HFFc6 (cell line): Measurements from ENCODE around the gene TAF10. TPM values are rescaled to one million over a fixed set of nuclear protein-coding genes. Genes with fewer than 3 reads are reported as not detected.

Experiments
- DNase-seq: peaks from one replicate; pipeline ENCODE4 v3.0.0-alpha.2; 2018
- H3K27ac Mint-ChIP-seq: 2 replicates; pipeline ENCODE4 v1.8.0; 2020; ENCODE audit warnings: mild to moderate bottlenecking, mixed read lengths
- H3K27me3 Mint-ChIP-seq: 2 replicates; pipeline ENCODE4 v1.8.0; 2021; ENCODE audit warnings: mild to moderate bottlenecking, moderate library complexity, mixed read lengths; ENCODE audit not compliant: insufficient read depth
- H3K36me3 Mint-ChIP-seq: 2 replicates; pipeline ENCODE4 v1.8.0; 2021; ENCODE audit warnings: low read depth, mixed read lengths
- H3K4me1 Mint-ChIP-seq: 2 replicates; pipeline ENCODE4 v1.8.0; 2020; ENCODE audit warnings: low read depth, mixed read lengths
- H3K4me3 Mint-ChIP-seq: 2 replicates; pipeline ENCODE4 v1.8.0; 2020; ENCODE audit warnings: mild to moderate bottlenecking, moderate library complexity, mixed read lengths
- H3K9me3 Mint-ChIP-seq: 2 replicates; pipeline ENCODE4 v1.8.0; 2020; ENCODE audit warnings: mild to moderate bottlenecking, mixed read lengths
- total RNA-seq, 6 experiments: library from RNA; stranded (reverse); fragmentation: NEBNext Ultra II Directional; extraction: Animal tissue kit (Norgen Biotek cat#: 25700); gene quantifications; 2 replicates in 1 of 6; 3 replicates in 5 of 6; pipeline ENCODE4 v1.2.3, GENCODE V29; 2021
- TF ChIP-seq, protein P1 (sequence below): fragments of 200-600 bp; sonication (generic); IDR thresholded peaks from 2 replicates; pipeline ENCODE4 v1.5.0; 2021; ENCODE audit warnings: antibody characterized with exemption, mild to moderate bottlenecking

TAF10 gene
- total RNA-seq, 6 experiments from 2014 or later = 148 to 205 (median 192) TPM

DNA sequence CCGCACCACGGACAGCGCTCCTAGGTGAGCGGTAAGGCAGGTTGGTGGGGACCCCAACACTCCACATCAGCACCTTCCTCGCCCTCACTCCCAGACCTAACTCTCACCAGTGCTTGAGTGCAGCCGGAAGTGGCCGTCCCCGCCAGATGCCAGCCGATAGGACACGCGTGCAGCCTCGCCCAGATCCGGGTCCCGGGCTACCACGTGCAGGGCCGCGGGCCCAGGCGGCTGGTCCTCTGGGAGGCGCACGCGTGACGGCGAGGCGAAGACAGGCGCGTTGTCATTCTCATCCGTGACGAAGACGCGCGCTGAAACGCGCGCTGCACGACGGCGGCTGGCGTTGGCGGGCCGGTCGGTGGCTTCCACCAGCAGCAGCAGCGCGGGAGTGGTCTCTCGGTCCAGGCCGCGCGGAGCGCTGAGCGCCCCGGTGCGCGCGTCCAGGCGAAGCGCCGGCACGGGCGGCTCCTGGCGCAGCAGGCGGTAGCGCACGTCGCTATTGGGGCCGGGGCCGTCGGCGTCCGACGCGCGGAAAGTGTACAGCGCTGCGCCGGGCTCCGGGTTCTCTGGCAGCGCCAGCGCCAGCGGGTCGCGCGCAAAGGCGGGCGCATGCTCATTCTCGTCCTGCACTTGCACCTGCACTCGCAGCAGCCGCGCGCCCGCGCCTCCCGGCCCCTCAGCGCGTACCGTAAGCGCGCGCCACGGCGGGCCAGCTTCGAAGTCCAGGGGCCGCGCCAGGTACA lies 18.0 kb upstream of the TAF10 start:
- H3K4me3 Mint-ChIP-seq = no peak overlapping the region

DNA sequence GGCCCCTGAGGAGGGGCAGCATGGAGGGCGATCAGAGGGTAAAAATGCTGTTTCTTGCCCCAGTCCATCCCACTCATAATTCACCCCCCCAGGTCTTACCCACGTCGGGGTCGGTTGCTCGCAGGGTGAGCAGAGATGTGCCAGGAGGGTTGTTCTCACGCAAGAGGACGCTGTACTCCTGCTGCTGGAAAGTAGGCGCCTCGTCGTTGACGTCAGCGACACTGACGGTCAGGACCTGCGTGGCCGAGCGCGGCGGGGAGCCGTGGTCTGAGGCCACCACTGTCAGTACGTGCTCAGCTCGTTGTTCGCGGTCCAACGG lies 17.5 kb upstream of the TAF10 start:
- no peak for DNase-seq
- TF ChIP-seq, protein P1, sequence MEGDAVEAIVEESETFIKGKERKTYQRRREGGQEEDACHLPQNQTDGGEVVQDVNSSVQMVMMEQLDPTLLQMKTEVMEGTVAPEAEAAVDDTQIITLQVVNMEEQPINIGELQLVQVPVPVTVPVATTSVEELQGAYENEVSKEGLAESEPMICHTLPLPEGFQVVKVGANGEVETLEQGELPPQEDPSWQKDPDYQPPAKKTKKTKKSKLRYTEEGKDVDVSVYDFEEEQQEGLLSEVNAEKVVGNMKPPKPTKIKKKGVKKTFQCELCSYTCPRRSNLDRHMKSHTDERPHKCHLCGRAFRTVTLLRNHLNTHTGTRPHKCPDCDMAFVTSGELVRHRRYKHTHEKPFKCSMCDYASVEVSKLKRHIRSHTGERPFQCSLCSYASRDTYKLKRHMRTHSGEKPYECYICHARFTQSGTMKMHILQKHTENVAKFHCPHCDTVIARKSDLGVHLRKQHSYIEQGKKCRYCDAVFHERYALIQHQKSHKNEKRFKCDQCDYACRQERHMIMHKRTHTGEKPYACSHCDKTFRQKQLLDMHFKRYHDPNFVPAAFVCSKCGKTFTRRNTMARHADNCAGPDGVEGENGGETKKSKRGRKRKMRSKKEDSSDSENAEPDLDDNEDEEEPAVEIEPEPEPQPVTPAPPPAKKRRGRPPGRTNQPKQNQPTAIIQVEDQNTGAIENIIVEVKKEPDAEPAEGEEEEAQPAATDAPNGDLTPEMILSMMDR = no peak
- Mint-ChIP-seq H3K27ac (no peak overlapping the region), H3K4me1 (no peaks in the 10 kb centered on the region), H3K27me3 (no peaks in the 10 kb centered on the region; the same call in 1 of the 2 replicates), H3K36me3 (no peaks in the 10 kb centered on the region), H3K9me3 (no peaks in the 10 kb centered on the region), H3K4me3 (no peak overlapping the region)

More for the DNA sequence above, 18.0 kb upstream of the TAF10 start:
- Mint-ChIP-seq H3K27ac (no peak overlapping the region), H3K36me3 (no peaks in the 10 kb centered on the region), H3K27me3 (no peaks in the 10 kb centered on the region; the same call in 1 of the 2 replicates), H3K9me3 (no peaks in the 10 kb centered on the region), H3K4me1 (no peaks in the 10 kb centered on the region)
- TF ChIP-seq, protein P1 = no peak
- no peak for DNase-seq

DNA sequence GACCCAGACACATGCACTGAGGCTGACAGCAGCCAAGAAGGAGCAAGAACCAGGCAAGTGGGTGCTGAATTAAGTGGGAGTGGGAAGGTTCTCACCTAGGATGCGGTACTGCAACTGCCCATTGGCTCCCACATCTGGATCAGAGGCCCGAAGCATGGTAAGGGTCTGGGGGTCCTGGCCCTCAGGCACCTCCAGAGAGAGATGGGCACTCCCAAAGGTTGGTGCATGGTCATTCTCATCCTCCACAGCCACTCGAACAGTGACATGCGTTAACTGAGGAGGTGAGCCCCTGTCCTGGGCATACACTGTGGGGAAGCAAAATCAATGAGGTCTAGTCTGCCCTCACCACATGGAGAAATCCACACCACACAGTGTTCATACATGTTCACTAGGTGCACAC lies 16.5 kb upstream of the TAF10 start:
- DNase-seq = no peak
- TF ChIP-seq, protein P1 = no peak
- Mint-ChIP-seq H3K27me3 (no peaks in the 10 kb centered on the region; the same call in 1 of the 2 replicates), H3K4me1 (no peaks in the 10 kb centered on the region), H3K36me3 (no peaks in the 10 kb centered on the region), H3K9me3 (no peaks in the 10 kb centered on the region), H3K27ac (no peak overlapping the region), H3K4me3 (no peak overlapping the region)

DNA sequence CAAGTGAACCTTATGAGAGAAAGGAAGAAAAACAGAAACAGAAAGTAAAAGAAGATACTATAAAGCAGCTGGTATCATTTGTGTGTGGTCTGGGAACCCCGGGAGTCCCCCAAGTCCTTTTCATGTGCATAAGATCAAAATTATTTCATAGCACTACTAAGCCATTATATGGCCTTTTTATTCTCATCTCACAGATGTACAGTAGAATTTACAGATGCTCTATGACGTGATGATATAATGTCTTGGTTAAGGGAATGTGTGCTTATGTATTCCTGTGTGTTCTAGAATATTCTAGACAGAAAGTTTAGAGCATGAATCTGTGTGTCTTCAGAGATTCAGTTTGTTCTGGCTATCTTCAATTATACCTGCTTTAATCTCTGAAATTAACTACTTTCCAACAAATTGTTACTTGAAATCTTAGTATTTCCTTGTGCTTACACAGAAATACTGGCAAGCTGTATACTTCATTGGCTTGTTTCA lies 15.8 kb upstream of the TAF10 start:
- TF ChIP-seq, protein P1 = no peak
- no peak overlapping the region for H3K27ac Mint-ChIP-seq
- no peaks in the 10 kb centered on the region for H3K36me3 Mint-ChIP-seq
- no peaks in the 10 kb centered on the region for H3K9me3 Mint-ChIP-seq
- no peaks in the 10 kb centered on the region for H3K4me1 Mint-ChIP-seq
- H3K4me3 Mint-ChIP-seq = no peak overlapping the region
- no peak for DNase-seq
- H3K27me3 Mint-ChIP-seq = no peaks in the 10 kb centered on the region; the same call in 1 of the 2 replicates

DNA sequence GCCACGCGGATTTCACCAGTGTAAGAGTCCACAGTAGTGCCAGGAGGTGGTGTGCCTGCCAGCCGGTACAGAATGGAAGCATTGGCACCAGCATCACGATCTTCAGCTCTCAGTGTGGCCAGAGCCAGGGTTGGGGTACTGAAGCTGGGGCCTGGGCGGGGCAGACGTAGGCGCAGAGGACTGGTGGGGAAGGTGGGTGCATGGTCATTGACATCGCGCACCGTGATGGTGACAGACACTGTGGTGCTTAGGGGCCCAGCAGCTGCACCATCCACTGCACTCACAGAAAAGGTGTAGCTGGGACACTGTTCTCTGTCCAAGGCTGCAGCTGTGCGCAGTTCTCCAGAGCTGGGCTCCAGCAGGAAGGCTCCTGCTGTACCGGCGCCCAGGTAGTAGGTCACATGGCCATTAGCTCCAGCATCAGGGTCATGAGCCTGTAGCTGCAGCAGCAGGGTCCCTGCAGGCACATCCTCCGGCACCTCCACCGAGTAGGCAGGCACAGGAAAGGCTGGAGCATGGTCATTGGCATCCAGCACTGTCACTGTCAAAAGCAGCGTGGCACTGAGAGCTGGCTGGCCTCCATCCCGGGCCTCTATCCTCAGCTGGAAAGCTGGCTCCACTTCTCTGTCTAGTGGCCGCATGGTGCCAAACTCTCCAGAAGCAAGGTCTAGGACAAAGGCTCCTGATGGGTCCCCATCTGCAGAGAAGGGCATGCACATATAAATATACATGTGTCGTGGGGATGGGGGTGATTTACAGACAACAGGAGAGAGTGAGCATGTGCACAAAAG lies 15.2 kb upstream of the TAF10 start:
- no peaks in the 10 kb centered on the region for H3K9me3 Mint-ChIP-seq
- H3K4me3 Mint-ChIP-seq = no peak overlapping the region
- H3K27ac Mint-ChIP-seq = no peak overlapping the region

More for the DNA sequence above, 15.2 kb upstream of the TAF10 start:
- Mint-ChIP-seq H3K36me3 (no peaks in the 10 kb centered on the region), H3K4me1 (no peaks in the 10 kb centered on the region), H3K27me3 (no peaks in the 10 kb centered on the region; the same call in 1 of the 2 replicates)
- TF ChIP-seq, protein P1 = no peak
- no peak for DNase-seq
